Type B pancreatic cell (in vitro differentiated cells): Measurements from ENCODE around the gene KCNA2. TPM values are rescaled to one million over a fixed set of nuclear protein-coding genes. Genes with fewer than 3 reads are reported as not detected.

Source experiments
- DNase-seq: peaks from one replicate; pipeline ENCODE4 v3.0.0; 2021; ENCODE audit warnings: mixed read lengths; ENCODE audit not compliant: unreplicated experiment; ENCODE audit errors: extremely low spot score
- H3K27ac Mint-ChIP-seq: 2 replicates; pipeline ENCODE4 v1.8.0; 2021; ENCODE audit warnings: mild to moderate bottlenecking, mixed read lengths
- H3K27me3 Mint-ChIP-seq: 2 replicates; pipeline ENCODE4 v1.8.0; 2021; ENCODE audit warnings: mixed read lengths
- H3K36me3 Mint-ChIP-seq: 2 replicates; pipeline ENCODE4 v1.8.0; 2021; ENCODE audit warnings: mixed read lengths
- H3K4me1 Mint-ChIP-seq: one replicate; pipeline ENCODE4 v1.8.0; 2021; ENCODE audit warnings: mixed read lengths; ENCODE audit not compliant: unreplicated experiment
- H3K4me3 Mint-ChIP-seq: 2 replicates; pipeline ENCODE4 v1.8.0; 2021; ENCODE audit warnings: mild to moderate bottlenecking, mixed read lengths
- H3K9me3 Mint-ChIP-seq: 2 replicates; pipeline ENCODE4 v1.8.0; 2021; ENCODE audit warnings: mixed read lengths
- total RNA-seq: library from RNA; stranded (reverse); gene quantifications from 2 replicates; pipeline ENCODE4 v1.2.1, GENCODE V29; 2021; ENCODE audit warnings: low replicate concordance
- TF ChIP-seq, protein P1 (sequence below): fragments of 200-600 bp; sonication (generic); conservative IDR thresholded peaks from 2 replicates; pipeline ENCODE4 v1.5.0; 2021; ENCODE audit warnings: antibody characterized with exemption, mild to moderate bottlenecking

KCNA2 gene
- total RNA-seq, 1 donor from 2014 or later, result 1.1 TPM

DNA sequence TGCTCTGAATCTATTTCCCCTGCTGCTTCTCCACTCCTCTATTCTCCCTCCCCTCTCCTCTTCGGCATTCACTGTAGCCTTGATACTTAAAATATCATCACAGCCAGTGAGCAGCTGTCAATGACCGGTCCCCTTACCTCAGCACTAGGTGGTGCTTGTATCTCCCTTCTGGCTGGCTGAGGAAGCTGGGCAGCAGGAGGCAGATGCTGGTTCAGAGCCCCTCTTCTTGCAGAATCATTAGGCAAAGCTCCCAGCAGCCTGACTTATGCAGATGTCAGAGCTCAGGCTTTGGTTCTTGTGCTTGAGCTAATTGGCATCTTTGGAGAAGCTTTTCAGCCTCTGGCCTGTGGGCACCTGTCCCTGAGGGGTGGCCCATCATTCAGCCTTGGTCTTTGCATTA is 31.9 kb upstream of the KCNA2 start:
- no peaks in the 10 kb centered on the region for H3K4me1 Mint-ChIP-seq
- DNase-seq, result no peak
- H3K9me3 Mint-ChIP-seq, result no peaks in the 10 kb centered on the region
- TF ChIP-seq, protein P1, sequence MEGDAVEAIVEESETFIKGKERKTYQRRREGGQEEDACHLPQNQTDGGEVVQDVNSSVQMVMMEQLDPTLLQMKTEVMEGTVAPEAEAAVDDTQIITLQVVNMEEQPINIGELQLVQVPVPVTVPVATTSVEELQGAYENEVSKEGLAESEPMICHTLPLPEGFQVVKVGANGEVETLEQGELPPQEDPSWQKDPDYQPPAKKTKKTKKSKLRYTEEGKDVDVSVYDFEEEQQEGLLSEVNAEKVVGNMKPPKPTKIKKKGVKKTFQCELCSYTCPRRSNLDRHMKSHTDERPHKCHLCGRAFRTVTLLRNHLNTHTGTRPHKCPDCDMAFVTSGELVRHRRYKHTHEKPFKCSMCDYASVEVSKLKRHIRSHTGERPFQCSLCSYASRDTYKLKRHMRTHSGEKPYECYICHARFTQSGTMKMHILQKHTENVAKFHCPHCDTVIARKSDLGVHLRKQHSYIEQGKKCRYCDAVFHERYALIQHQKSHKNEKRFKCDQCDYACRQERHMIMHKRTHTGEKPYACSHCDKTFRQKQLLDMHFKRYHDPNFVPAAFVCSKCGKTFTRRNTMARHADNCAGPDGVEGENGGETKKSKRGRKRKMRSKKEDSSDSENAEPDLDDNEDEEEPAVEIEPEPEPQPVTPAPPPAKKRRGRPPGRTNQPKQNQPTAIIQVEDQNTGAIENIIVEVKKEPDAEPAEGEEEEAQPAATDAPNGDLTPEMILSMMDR, result no peak
- H3K36me3 Mint-ChIP-seq, result no peaks in the 10 kb centered on the region
- no peak overlapping the region for H3K27ac Mint-ChIP-seq
- no peak overlapping the region for H3K4me3 Mint-ChIP-seq
- peaks cover 51% of the 10 kb centered on the region for H3K27me3 Mint-ChIP-seq

DNA sequence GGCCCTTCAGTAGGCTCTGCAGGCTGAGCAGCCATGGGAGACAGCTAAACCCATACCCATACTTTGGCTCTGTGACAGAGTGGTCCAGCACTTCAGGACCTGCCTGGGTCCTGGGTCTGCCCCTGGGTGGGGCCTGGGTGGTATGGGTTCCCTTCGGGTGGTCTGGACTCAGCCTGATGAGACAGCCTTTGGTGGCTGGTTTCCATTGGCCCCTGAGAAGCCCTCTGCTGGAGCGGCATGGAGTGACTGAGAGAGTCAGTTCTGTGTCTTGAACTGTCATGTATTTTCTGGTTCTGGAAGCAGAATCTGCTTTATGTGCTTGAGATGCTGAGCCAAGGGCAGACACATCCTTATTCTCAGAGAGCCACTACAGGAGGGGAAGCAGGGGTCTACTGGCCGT is 31.3 kb upstream of the KCNA2 start:
- no peaks in the 10 kb centered on the region for H3K36me3 Mint-ChIP-seq
- TF ChIP-seq, protein P1, result no peak
- DNase-seq, result no peak
- H3K9me3 Mint-ChIP-seq, result no peaks in the 10 kb centered on the region
- H3K27me3 Mint-ChIP-seq, result peaks cover 47% of the 10 kb centered on the region
- no peak overlapping the region for H3K27ac Mint-ChIP-seq
- H3K4me3 Mint-ChIP-seq, result no peak overlapping the region
- H3K4me1 Mint-ChIP-seq, result no peaks in the 10 kb centered on the region

DNA sequence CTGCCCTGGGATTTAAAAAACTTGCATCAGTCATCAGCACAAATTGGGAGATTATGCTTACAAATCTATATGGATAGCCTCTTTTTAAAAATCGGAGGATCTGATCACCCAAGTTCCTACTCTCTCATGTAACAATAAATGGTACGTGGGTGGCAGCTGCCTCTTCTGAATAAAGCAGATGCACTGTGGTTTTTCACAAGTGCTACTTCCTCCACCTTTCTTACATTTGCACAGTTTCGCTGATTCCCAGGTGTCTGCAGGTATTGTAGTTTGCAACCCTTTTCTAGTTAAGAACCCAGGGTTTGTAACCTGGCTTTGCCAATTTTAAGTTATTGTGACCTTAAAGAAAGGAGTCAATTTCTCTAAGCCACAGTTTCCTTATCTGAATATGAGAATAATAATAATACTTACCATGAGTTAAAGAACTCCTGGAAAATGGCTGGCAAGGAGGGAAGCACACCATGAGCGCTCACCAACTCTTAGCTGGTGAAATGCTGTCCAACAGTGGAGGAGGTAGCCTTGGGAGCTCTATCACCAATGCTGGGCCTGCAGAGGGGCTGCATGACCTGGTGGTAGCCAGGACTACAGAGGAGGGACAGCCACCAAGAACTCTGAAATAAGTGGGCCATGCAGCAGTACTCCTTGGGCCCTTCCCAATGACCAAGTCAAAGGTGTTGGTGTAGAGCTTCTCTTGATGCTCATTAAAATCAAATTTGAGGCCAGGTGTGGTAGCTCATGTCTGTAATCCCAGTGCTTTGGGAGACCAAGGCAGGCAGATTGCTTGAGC is 30.2 kb upstream of the KCNA2 start:
- peaks cover 40% of the 10 kb centered on the region for H3K27me3 Mint-ChIP-seq
- TF ChIP-seq, protein P1, result no peak
- no peaks in the 10 kb centered on the region for H3K36me3 Mint-ChIP-seq
- DNase-seq, result no peak
- no peak overlapping the region for H3K27ac Mint-ChIP-seq
- no peak overlapping the region for H3K4me3 Mint-ChIP-seq
- no peaks in the 10 kb centered on the region for H3K4me1 Mint-ChIP-seq
- H3K9me3 Mint-ChIP-seq, result no peaks in the 10 kb centered on the region

DNA sequence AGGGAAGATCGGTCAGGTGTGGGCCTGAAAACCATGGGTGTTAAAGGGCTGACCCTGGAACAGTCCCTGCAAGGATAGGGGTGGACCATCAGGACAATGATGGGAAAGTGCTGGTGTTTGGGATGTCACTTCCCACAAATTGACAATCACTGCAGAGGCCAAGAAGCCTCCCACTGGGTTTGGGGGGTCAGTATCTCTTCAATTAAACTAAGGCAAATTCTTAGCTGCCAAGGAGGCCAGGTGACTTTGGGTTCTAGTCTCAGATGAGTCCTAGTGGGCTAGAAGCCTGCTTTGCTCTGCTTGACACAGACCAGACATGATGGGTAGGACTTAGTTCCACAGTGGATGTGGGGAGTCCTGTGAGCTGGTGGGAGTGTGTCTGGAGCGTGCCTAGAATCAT is 29.3 kb upstream of the KCNA2 start:
- Mint-ChIP-seq H3K27me3 (peaks cover 38% of the 10 kb centered on the region), H3K4me1 (no peaks in the 10 kb centered on the region), H3K4me3 (no peak overlapping the region), H3K9me3 (no peaks in the 10 kb centered on the region), H3K36me3 (no peaks in the 10 kb centered on the region), H3K27ac (no peak overlapping the region)
- TF ChIP-seq, protein P1, result no peak
- DNase-seq, result no peak

DNA sequence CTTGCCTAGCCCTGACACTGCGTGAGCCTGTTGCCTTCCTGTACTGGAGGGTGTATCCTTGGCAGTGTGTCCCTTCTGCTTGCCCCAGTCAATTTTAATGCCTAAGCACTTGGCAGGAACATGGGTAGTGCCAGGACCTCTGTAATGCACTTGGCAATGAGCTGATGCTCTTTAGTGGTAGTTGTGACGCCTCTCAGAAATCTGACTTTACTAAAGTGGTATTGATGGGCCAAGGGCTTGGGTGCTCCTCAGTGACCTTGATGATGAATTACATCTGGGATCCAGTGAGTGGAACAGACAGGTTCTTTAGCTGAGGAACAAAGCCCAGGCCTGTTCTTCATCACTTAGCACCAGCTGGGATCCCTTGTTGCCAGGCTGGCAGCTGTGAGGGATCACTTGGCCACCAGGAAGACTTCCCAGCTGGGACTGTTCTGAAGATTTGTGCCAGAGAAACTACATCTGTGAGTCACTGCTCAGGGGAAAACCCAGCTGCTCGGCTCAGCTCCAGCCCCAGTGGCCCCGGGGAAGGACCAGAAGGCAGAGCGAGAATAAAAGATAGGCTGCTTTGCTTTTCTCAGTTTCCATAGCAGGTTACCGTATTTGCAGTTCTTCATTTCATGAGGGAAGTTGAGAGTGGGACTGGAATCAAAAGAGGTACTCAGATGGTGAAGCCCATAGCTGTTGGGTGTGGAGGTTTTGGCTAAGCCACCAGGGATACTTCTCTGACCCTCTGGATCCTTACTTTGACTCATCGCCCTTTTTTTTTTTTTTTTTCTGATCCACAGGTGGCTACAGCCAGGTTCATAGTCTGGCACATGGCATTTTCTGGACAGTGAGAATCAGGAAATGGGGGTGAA is 28.5 kb upstream of the KCNA2 start:
- H3K27ac Mint-ChIP-seq, result no peak overlapping the region
- TF ChIP-seq, protein P1, result no peak
- H3K36me3 Mint-ChIP-seq, result no peaks in the 10 kb centered on the region
- H3K9me3 Mint-ChIP-seq, result no peaks in the 10 kb centered on the region
- peaks cover 31% of the 10 kb centered on the region for H3K27me3 Mint-ChIP-seq
- no peak for DNase-seq
- H3K4me1 Mint-ChIP-seq, result no peaks in the 10 kb centered on the region
- H3K4me3 Mint-ChIP-seq, result no peak overlapping the region
